Erythroblast (primary cell): Measurements from ENCODE around the gene TMEM26.

ENCODE experiments used
- GATA1 ChIP-seq: IDR thresholded peaks from 2 replicates; pipeline ENCODE4 v1.6.1; 2011; ENCODE audit warnings: low read depth, mild to moderate bottlenecking, control low read depth, low read length, moderate library complexity
- POLR2A ChIP-seq: IDR thresholded peaks from 2 replicates; pipeline ENCODE4 v1.6.1; 2011; ENCODE audit warnings: mild to moderate bottlenecking, low read length

GRCh38 chr10:61404751-61405150 is 48.4 kb downstream of the TMEM26 start:
- TF ChIP-seq POLR2A (no peak), GATA1 (no peak)
